ENCODE results near the gene TAS2R42.

- TF ChIP-seq CTCF (IDR thresholded peaks at IDR 0.05), result no peak
- no peak for TF ChIP-seq POLR2A (IDR thresholded peaks at IDR 0.05)
These were observed 4.2 kb downstream of the TAS2R42 start for GRCh38 chr12:11182529-11182928.

Measured in vagina (tissue), 2 donors.